Activated CD8-positive, alpha-beta memory T cell treated with anti-CD3 and anti-CD28 coated beads for 36 hours (primary cell): ENCODE data around the gene SLC27A5. TPM values are rescaled to one million over a fixed set of nuclear protein-coding genes. Genes with fewer than 3 reads are reported as not detected.

Experiments used
- CTCF ChIA-PET: fragments of 350-600 bp; sonication (Branson Sonifier 250); formaldehyde crosslinking; loops from one replicate; lab custom pipeline; 2021; ENCODE audit warnings: antibody characterized with exemption; lab: Charles Lee
- POLR2A ChIA-PET: fragments of 350-600 bp; sonication (Branson Sonifier 250); formaldehyde crosslinking; loops from one replicate; lab custom pipeline; 2021; ENCODE audit warnings: antibody characterized with exemption; lab: Charles Lee
- total RNA-seq, 2 experiments: library from RNA; stranded (reverse); gene quantifications; one replicate each; pipeline ENCODE4 v1.2.3, GENCODE V29; 2021

SLC27A5 gene
- total RNA-seq, 2 experiments from 2014 or later, result 24.3 to 24.5 TPM

- ChIA-PET POLR2A (interaction anchor here (3.8 kb wide), 1 partner anchor 8 kb away, joined by 40 read pairs; the partner anchor contains the start of gene TRIM28), CTCF (interaction anchor here (1.0 to 3.5 kb wide), 2 partner anchors 33 to 39 kb away, joined by 4 to 31 read pairs; partner anchors contain the start of gene ZBTB45)
These were observed 40.9 kb upstream of the SLC27A5 start for GRCh38 chr19:58552655-58553054.

GRCh38 chr19:58551577-58552471 lies 40.0 kb upstream of the SLC27A5 start:
- POLR2A ChIA-PET, result interaction anchor here (3.8 kb wide), 1 partner anchor 7 kb away, joined by 40 read pairs; the partner anchor contains the start of gene TRIM28
- CTCF ChIA-PET, result no interaction called here

GRCh38 chr19:58551123-58551497 lies 39.3 kb upstream of the SLC27A5 start:
- ChIA-PET CTCF (no interaction called here), POLR2A (no interaction called here)

- POLR2A ChIA-PET, result no interaction called here
- CTCF ChIA-PET, result interaction anchor here (1.3 to 2.1 kb wide), 2 partner anchors 9 to 31 kb away, joined by 3 to 4 read pairs; partner anchors contain the start of gene ZBTB45
These were observed 38.8 kb upstream of the SLC27A5 start for GRCh38 chr19:58550362-58551122.

GRCh38 chr19:58549664-58550361 lies 38.0 kb upstream of the SLC27A5 start:
- POLR2A ChIA-PET, result no interaction called here
- CTCF ChIA-PET, result interaction anchor here (1.3 to 2.1 kb wide), 2 partner anchors 10 to 31 kb away, joined by 3 to 4 read pairs; partner anchors contain the start of gene ZBTB45

GRCh38 chr19:58548859-58549663 lies 37.3 kb upstream of the SLC27A5 start:
- POLR2A ChIA-PET, result interaction anchor here (0.6 kb wide), 1 partner anchor 190 kb away, joined by 3 read pairs; no protein-coding TSS in a partner anchor
- CTCF ChIA-PET, result interaction anchor here (1.3 to 2.1 kb wide), 2 partner anchors 10 to 30 kb away, joined by 3 to 4 read pairs; partner anchors contain the start of gene ZBTB45

- CTCF ChIA-PET, result interaction anchor here (5.3 kb wide), 1 partner anchor 28 kb away, joined by 42 read pairs; the partner anchor contains the start of gene ZBTB45
These were observed 35.8 kb upstream of the SLC27A5 start for GRCh38 chr19:58547323-58548312.

GRCh38 chr19:58546019-58546530 lies 34.3 kb upstream of the SLC27A5 start:
- ChIA-PET POLR2A (interaction anchor here (1.1 to 3.6 kb wide), 3 partner anchors 8 to 35 kb away, joined by 3 to 40 read pairs (median 5); partner anchors contain the start of genes CHMP2A and ZBTB45), CTCF (interaction anchor here (3.3 to 5.3 kb wide), 2 partner anchors 8 to 27 kb away, joined by 15 to 42 read pairs; partner anchors contain the start of genes CHMP2A and ZBTB45)

More at GRCh38 chr19:58547323-58548312, 35.8 kb upstream of the SLC27A5 start:
- POLR2A ChIA-PET, result interaction anchor here (0.6 to 1.0 kb wide), 2 partner anchors 28 to 186 kb away, joined by 3 read pairs; partner anchors contain the start of gene ZBTB45

GRCh38 chr19:58545286-58546018 lies 33.7 kb upstream of the SLC27A5 start:
- ChIA-PET POLR2A (interaction anchor here (1.1 to 3.6 kb wide), 4 partner anchors 9 to 36 kb away, joined by 3 to 40 read pairs (median 6); partner anchors contain the start of genes CHMP2A and ZBTB45), CTCF (interaction anchor here (3.3 to 5.3 kb wide), 2 partner anchors 9 to 26 kb away, joined by 15 to 42 read pairs; partner anchors contain the start of genes CHMP2A and ZBTB45)

- POLR2A ChIA-PET, result interaction anchor here (0.6 to 3.6 kb wide), 10 partner anchors 9 to 36 kb away, joined by 3 to 40 read pairs (median 4); partner anchors contain the start of genes CHMP2A and ZBTB45
- CTCF ChIA-PET, result interaction anchor here (3.3 to 5.3 kb wide), 2 partner anchors 9 to 25 kb away, joined by 15 to 42 read pairs; partner anchors contain the start of genes CHMP2A and ZBTB45
These were observed 32.9 kb upstream of the SLC27A5 start for GRCh38 chr19:58544591-58545285.

- POLR2A ChIA-PET, result interaction anchor here (0.5 to 3.6 kb wide), 11 partner anchors 10 to 55 kb away, joined by 3 to 40 read pairs (median 3); partner anchors contain the start of genes CHMP2A and ZBTB45
These were observed 32.2 kb upstream of the SLC27A5 start, which contains the start of gene TRIM28 for GRCh38 chr19:58543826-58544590. TRIM28 (plus strand) TSS chr19:58544064; CDS start chr19:58544758, 694 bp downstream.

GRCh38 chr19:58542641-58543372 lies 31.0 kb upstream of the SLC27A5 start:
- ChIA-PET POLR2A (interaction anchor here (0.6 to 3.6 kb wide), 2 partner anchors 11 to 20 kb away, joined by 3 to 40 read pairs; partner anchors contain the start of gene CHMP2A), CTCF (interaction anchor here (5.3 kb wide), 1 partner anchor 23 kb away, joined by 42 read pairs; the partner anchor contains the start of gene ZBTB45)

More at GRCh38 chr19:58543826-58544590, 32.2 kb upstream of the SLC27A5 start, which contains the start of gene TRIM28:
- CTCF ChIA-PET, result interaction anchor here (3.3 to 5.3 kb wide), 2 partner anchors 10 to 24 kb away, joined by 15 to 42 read pairs; partner anchors contain the start of genes CHMP2A and ZBTB45
